HepG2 (cell line): ENCODE data around the gene GALNT18. TPM values are rescaled to one million over a fixed set of nuclear protein-coding genes. Genes with fewer than 3 reads are reported as not detected.

Experiments used
- ATAC-seq: fragments of 200-7000 bp; cut with Tn5 transposase; 3 replicates; pipeline ENCODE4 v1.9.1; 2020; ENCODE audit warnings: mild to moderate bottlenecking, moderate library complexity
- BruUV-seq: library from RNA; stranded (reverse); fragments of 400-500 nt; replicated peaks from 2 replicates; lab custom pipeline; 2021; lab: Mats Ljungman, UMichigan
- CTCF ChIA-PET: fragments of 300-600 bp; formaldehyde crosslinking; extraction: SDS; loops from one replicate; lab custom pipeline; 2021; ENCODE audit warnings: low total read pairs, inconsistent platforms, low intra/inter-chr PET ratio; lab: Yijun Ruan, JAX
- POLR2A ChIA-PET: fragments of 350-600 bp; sonication (Branson Sonifier 250); formaldehyde crosslinking; loops from one replicate; lab custom pipeline; 2020; ENCODE audit warnings: antibody characterized with exemption, inconsistent platforms; lab: Yijun Ruan, JAX
- DNase-seq: peaks from one replicate; pipeline ENCODE4 v3.0.0-alpha.2; 2015; ENCODE audit warnings: low spot score
- FAIRE-seq: peaks from 3 replicates; lab custom pipeline; 2011; peaks lifted over from hg19 to GRCh38; lab: Jason Lieb, UNC
- H2AFZ ChIP-seq: one replicate; pipeline ENCODE4 v1.6.1; 2011; ENCODE audit warnings: low read length, inconsistent platforms
- H3K27ac ChIP-seq: fragments of 300-600 bp; 3 replicates; pipeline ENCODE4 v1.8.0; 2011; ENCODE audit warnings: mixed run types, mild to moderate bottlenecking, mixed read lengths, low read length, inconsistent platforms; ENCODE audit not compliant: insufficient read depth; ENCODE audit errors: extremely low read length
- H3K27me3 ChIP-seq, 2 experiments: fragments of 200-600 bp in 1 of 2; 2 replicates in 1 of 2; 3 replicates in 1 of 2; pipeline versions ENCODE4 v1.6.0 to v1.8.0; 2011; ENCODE audit warnings: low read length in 2 of 2, mild to moderate bottlenecking in 2 of 2, moderate library complexity in 2 of 2, inconsistent platforms in 1 of 2; ENCODE audit not compliant: insufficient read depth in 2 of 2, control insufficient read depth in 1 of 2
- H3K36me3 ChIP-seq, 2 experiments: fragments of 200-600 bp in 1 of 2; replicated peaks in 1 of 2; 2 replicates in 1 of 2; 3 replicates in 1 of 2; pipeline versions ENCODE4 v1.5.1 to v1.8.0; 2011; ENCODE audit warnings: low read length in 2 of 2, inconsistent platforms in 1 of 2; ENCODE audit not compliant: insufficient read depth in 2 of 2, control insufficient read depth in 1 of 2
- H3K4me1 ChIP-seq: 2 replicates; pipeline ENCODE4 v1.5.1; 2012; ENCODE audit warnings: low read length, inconsistent platforms; ENCODE audit not compliant: insufficient read depth
- H3K4me2 ChIP-seq: 2 replicates; pipeline ENCODE4 v1.6.0; 2011; ENCODE audit warnings: low read depth, low read length, inconsistent platforms
- H3K4me3 ChIP-seq, 3 experiments: fragments of 200-600 bp in 1 of 3; sonication (generic), shearing (Covaris generic) in 1 of 3; replicated peaks in 1 of 3; 2 replicates each; pipeline ENCODE4 v1.5.1; 2011 to 2016; ENCODE audit warnings: low read length in 3 of 3, inconsistent platforms in 2 of 3, low read depth in 2 of 3, mild to moderate bottlenecking in 2 of 3, control low read depth in 1 of 3, mixed read lengths in 1 of 3; ENCODE audit not compliant: insufficient read depth in 1 of 3
- H3K79me2 ChIP-seq: one replicate; pipeline ENCODE4 v1.6.1; 2011; ENCODE audit warnings: low read length, inconsistent platforms; ENCODE audit not compliant: insufficient read depth
- H3K9ac ChIP-seq: 2 replicates; pipeline ENCODE4 v1.6.0; 2011; ENCODE audit warnings: mild to moderate bottlenecking, low read depth, low read length, inconsistent platforms; ENCODE audit not compliant: insufficient read depth
- H3K9me3 ChIP-seq: 2 replicates; pipeline ENCODE4 v1.5.1; 2012; ENCODE audit warnings: mild to moderate bottlenecking, low read length
- H4K20me1 ChIP-seq: 2 replicates; pipeline ENCODE4 v1.6.0; 2011; ENCODE audit warnings: inconsistent platforms, mild to moderate bottlenecking, low read length, moderate library complexity; ENCODE audit not compliant: insufficient read depth
- ELF1 ChIP-seq: sonication (generic); formaldehyde crosslinking; IDR thresholded peaks from 2 replicates; pipeline ENCODE4 v1.4.0; 2020; ENCODE audit warnings: missing genetic modification reagents
- JARID2 ChIP-seq: sonication (generic); formaldehyde crosslinking; IDR thresholded peaks from 2 replicates; pipeline ENCODE4 v1.8.1; 2023; ENCODE audit warnings: missing genetic modification reagents, inconsistent platforms; ENCODE audit not compliant: insufficient replicate concordance
- MATR3 ChIP-seq: sonication (generic); formaldehyde crosslinking; IDR thresholded peaks from 2 replicates; pipeline ENCODE4 v1.4.0; 2020; ENCODE audit warnings: missing genetic modification reagents
- MIER2 ChIP-seq: IDR thresholded peaks from 2 replicates; pipeline ENCODE4 v1.6.1; 2016; ENCODE audit warnings: missing biosample characterization, missing genetic modification reagents
- SMAD9 ChIP-seq: sonication (generic); formaldehyde crosslinking; IDR thresholded peaks from 2 replicates; pipeline ENCODE4 v1.5.1; 2020; ENCODE audit warnings: mild to moderate bottlenecking, missing genetic modification reagents
- ZNF101 ChIP-seq: sonication (generic); formaldehyde crosslinking; IDR thresholded peaks from 2 replicates; pipeline ENCODE4 v1.4.0; 2020; ENCODE audit warnings: mild to moderate bottlenecking, low read depth, missing genetic modification reagents, borderline replicate concordance
- WGBS: methylation state at CpG from one replicate; pipeline ENCODE4 v1.1.6; 2017; ENCODE audit warnings: low lambda C conversion rate; 5-methylcytosine and 5-hydroxymethylcytosine counted together
- in situ Hi-C: cut with HindIII; loops from 2 replicates; pipeline ENCODE4 v1.10.0; 2017; ENCODE audit warnings: low pct_unique_long_range_greater_than_20kb; ENCODE audit not compliant: extremely low pct_ligation_motif_present
- intact Hi-C: fragments of 100-400 bp; cut with micrococcal nuclease; formaldehyde crosslinking; loops from one replicate; pipeline ENCODE4 v1.10.0; 2022; ENCODE audit not compliant: unreplicated experiment
- polyA plus RNA-seq, 8 experiments: library from polyadenylated mRNA; depleted of rRNA in 3 of 8; stranded (reverse) in 7 of 8; unstranded in 1 of 8; fragments of >200 nt; fragmentation: Illumina TruSeq in 4 of 8; extraction: Trizol in 4 of 8; gene quantifications; 2 replicates each; pipeline versions ENCODE4 v1.2.1 to v1.2.3, GENCODE V29; 2011 to 2016; ENCODE audit warnings: low read depth in 4 of 8, missing spikeins in 1 of 8, mixed read lengths in 1 of 8; ENCODE audit not compliant: insufficient read depth in 1 of 8
- total RNA-seq, 5 experiments: library from RNA; depleted of rRNA; stranded (reverse); fragments of >200 nt; fragmentation: Illumina TruSeq; extraction: Trizol; gene quantifications; 2 replicates each; pipeline ENCODE4 v1.2.3, GENCODE V29; 2016; ENCODE audit warnings: low read depth in 1 of 5
- TF ChIP-seq, protein P1 (sequence below): sonication (generic); formaldehyde crosslinking; IDR thresholded peaks from 2 replicates; pipeline ENCODE4 v1.9.0; 2021; ENCODE audit warnings: missing genetic modification reagents, borderline replicate concordance
- TF ChIP-seq, protein P2 (sequence below), 2 experiments: IDR thresholded peaks; 2 replicates each; pipeline ENCODE4 v1.6.1; 2011 to 2012; ENCODE audit warnings: low read length in 2 of 2, borderline replicate concordance in 1 of 2, low read depth in 1 of 2, mild to moderate bottlenecking in 1 of 2, moderate library complexity in 1 of 2

The GALNT18 gene
- total and polyA plus RNA-seq, 2 of the 13 experiments (the other 11 are each of a cell fraction or from before 2014, with no cell fraction given), result 0.11 TPM; not detected in 1

DNA sequence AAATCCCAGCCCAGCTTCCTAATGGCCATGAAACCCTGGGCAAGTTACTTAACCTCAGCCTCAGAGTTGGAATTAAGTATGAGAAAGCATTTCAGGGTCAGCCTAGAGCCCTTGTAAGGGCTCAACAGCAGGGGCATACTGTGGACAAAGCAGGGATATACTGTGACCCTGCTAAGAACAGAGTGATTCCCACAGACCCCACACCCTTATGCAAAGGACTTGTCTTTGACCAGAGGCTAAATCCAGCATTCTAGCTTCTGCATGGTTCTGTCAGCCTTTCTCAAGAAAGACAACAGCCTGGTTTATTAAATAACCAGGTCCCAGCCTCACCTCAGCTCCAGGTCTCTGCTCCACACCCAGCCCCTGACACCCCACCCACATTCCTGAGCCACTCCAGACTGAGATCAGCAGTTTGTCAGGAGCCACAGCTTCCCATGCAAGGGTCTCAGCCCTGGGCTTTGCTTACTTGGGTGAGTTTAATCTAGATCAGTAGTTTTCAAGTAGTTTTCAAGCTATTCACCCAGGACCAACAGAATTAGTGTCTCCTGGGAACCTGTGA is 69.2 kb downstream of the GALNT18 start (continued):
- TF ChIP-seq, protein P1, sequence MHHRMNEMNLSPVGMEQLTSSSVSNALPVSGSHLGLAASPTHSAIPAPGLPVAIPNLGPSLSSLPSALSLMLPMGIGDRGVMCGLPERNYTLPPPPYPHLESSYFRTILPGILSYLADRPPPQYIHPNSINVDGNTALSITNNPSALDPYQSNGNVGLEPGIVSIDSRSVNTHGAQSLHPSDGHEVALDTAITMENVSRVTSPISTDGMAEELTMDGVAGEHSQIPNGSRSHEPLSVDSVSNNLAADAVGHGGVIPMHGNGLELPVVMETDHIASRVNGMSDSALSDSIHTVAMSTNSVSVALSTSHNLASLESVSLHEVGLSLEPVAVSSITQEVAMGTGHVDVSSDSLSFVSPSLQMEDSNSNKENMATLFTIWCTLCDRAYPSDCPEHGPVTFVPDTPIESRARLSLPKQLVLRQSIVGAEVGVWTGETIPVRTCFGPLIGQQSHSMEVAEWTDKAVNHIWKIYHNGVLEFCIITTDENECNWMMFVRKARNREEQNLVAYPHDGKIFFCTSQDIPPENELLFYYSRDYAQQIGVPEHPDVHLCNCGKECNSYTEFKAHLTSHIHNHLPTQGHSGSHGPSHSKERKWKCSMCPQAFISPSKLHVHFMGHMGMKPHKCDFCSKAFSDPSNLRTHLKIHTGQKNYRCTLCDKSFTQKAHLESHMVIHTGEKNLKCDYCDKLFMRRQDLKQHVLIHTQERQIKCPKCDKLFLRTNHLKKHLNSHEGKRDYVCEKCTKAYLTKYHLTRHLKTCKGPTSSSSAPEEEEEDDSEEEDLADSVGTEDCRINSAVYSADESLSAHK (CRISPR knock-in tag), result no peak

DNA sequence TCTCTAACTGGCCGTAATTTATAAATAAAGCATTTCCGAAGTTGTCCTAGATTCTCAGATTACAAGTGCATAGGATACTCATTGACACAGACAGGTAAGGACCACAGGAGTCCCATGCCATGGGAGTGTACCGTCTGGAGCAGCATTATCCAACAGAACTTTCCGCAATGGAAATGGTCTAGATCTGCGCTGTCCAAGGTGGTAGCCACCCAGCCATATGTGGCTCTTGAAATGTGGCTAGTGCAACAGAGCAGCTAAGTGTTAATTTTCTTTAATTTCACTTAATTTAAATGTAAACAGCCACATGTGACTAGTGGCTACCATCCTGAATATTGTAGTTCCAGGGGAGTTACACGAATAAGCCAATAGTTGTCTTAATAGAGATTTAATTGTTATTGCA is 71.3 kb downstream of the GALNT18 start:
- in situ Hi-C loops (no loop called here), intact Hi-C loops (no loop called here)
- H3K27me3 ChIP-seq, result peaks cover 5 to 20% of the 10 kb centered on the region in 2 experiments
- no TSS peak for BruUV-seq
- TF ChIP-seq ELF1 (CRISPR knock-in tag) (no peak), JARID2 (no peak), SMAD9 (CRISPR knock-in tag) (no peak), MIER2 (CRISPR knock-in tag) (peak; percentile 73; the same call in 1 of the 2 replicates), MATR3 (CRISPR knock-in tag) (no peak), ZNF101 (no peak)
- TF ChIP-seq, protein P2, sequence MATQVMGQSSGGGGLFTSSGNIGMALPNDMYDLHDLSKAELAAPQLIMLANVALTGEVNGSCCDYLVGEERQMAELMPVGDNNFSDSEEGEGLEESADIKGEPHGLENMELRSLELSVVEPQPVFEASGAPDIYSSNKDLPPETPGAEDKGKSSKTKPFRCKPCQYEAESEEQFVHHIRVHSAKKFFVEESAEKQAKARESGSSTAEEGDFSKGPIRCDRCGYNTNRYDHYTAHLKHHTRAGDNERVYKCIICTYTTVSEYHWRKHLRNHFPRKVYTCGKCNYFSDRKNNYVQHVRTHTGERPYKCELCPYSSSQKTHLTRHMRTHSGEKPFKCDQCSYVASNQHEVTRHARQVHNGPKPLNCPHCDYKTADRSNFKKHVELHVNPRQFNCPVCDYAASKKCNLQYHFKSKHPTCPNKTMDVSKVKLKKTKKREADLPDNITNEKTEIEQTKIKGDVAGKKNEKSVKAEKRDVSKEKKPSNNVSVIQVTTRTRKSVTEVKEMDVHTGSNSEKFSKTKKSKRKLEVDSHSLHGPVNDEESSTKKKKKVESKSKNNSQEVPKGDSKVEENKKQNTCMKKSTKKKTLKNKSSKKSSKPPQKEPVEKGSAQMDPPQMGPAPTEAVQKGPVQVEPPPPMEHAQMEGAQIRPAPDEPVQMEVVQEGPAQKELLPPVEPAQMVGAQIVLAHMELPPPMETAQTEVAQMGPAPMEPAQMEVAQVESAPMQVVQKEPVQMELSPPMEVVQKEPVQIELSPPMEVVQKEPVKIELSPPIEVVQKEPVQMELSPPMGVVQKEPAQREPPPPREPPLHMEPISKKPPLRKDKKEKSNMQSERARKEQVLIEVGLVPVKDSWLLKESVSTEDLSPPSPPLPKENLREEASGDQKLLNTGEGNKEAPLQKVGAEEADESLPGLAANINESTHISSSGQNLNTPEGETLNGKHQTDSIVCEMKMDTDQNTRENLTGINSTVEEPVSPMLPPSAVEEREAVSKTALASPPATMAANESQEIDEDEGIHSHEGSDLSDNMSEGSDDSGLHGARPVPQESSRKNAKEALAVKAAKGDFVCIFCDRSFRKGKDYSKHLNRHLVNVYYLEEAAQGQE (IDR thresholded peaks at IDR 0.05; ENCODE audit: borderline replicate concordance in 1 of 2, low read depth in 1 of 2, low read length in 2 of 2), result peak in 1 of 2 experiments; percentile 72; a peak in 2 of 4 replicates
- no peak overlapping the region for H3K9ac ChIP-seq
- FAIRE-seq (no peak), ATAC-seq (no peak), DNase-seq (no peak)
- H4K20me1 ChIP-seq, result no peaks in the 10 kb centered on the region
- no peaks in the 10 kb centered on the region for H3K36me3 ChIP-seq
- H2AFZ ChIP-seq, result no peak overlapping the region
- 15% methylated on average over 6 of the region's 6 CpGs for WGBS
- ChIA-PET CTCF (no interaction called here), POLR2A (no interaction called here)
- H3K27ac ChIP-seq, result no peak overlapping the region
- H3K4me3 ChIP-seq, result no peak overlapping the region
- no peaks in the 10 kb centered on the region for H3K9me3 ChIP-seq
- H3K79me2 ChIP-seq, result no peaks in the 10 kb centered on the region
- H3K4me2 ChIP-seq, result no peak overlapping the region
- H3K4me1 ChIP-seq, result no peaks in the 10 kb centered on the region
